Medulla oblongata (tissue), 1 donor: Measurements from ENCODE around the gene PPAN.

Source experiments
- DNase-seq: peaks from one replicate; pipeline ENCODE4 v3.0.0-alpha.2; 2015; ENCODE audit errors: extremely low spot score

Gene PPAN

DNA sequence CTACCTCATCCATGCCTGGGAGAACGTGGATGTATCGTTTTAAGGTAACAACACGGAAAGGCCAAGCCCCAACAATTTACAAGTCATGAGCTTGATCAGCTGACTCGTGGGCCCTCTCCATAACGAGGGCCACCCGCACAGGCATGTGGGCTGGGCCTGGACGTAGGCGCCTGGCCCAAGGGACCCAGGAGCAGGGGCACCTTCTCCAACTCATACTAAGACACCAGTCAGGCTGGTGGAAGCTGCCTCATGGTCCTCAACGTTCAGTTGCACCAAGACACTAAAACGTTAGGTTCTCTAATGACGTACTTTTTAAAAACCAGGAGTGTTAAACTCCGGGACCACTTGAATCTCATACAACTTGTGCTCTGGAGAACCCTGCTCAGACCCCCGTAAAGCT lies 35.3 kb downstream of the PPAN start:
- no peak for DNase-seq

DNA sequence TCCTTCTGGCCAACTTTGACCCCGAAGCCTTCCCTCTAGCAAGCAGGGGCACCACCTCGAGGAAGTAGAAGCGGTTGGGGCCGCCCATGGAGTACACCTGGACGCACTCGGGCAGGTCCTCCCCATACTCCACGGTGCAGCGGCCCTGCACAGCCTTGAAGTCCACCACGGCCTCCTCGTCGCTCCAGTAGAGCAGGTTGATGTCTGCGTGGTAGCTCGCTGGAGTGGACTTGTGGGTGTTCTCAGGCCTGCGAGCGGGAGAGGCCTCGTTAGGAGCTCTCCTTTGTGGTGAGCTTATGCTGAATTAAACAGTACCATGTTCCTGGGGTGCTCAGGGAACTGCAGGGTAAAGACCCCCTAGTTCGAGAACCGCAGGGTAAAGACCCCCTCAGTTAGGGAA lies 35.8 kb downstream of the PPAN start:
- no peak for DNase-seq

DNA sequence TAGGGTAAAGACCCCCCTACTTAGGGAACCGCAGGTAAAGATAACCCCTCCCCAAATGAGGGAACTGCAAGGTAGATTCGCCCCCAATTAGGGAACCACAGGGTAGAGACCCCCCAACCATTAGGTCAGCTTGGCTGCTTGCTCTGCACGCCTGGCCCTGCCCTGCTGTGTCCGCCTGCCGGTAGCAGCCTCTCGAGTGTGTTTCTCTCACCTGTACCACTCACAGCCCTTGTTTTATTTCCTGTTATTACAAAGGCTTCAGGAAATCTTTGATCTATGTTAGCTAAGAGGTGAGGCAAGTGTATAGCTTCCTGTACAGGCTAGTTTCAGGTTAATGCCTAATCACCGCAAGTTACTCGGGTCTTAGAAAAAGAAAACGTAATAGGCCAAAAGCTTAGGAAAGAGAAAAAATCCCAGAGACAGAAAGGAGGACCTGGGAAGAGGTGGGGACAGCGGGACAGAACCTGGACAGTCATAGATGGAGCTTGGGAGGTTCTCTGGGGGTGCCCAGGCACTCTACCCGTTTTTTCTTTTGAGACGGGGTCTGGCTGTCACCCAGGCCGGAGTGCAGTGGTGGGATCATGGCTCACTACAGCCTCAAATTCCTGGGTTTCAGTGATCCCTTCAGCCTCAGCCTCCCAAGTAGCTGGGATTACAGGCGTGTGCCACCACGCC lies 36.7 kb downstream of the PPAN start:
- DNase-seq = no peak

DNA sequence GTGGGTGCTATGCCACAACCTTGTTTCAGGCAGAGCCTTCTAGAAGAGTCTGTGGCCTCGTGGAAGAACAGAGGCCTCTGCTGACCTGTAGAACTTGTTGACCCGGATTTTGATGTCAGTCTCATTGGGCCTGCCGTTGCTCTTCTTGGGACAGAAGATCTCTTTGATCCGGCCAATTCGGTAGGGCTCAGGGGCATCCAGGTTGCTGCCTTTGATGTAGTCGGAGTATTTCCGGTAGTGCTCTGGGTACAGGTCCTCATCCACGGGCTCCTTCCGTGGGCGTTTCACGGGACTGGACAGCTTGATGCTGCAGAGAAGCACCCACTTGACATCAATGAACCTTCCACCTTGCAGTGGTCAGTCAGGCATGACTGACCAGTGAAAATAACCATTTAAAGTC lies 37.5 kb downstream of the PPAN start:
- DNase-seq = no peak

DNA sequence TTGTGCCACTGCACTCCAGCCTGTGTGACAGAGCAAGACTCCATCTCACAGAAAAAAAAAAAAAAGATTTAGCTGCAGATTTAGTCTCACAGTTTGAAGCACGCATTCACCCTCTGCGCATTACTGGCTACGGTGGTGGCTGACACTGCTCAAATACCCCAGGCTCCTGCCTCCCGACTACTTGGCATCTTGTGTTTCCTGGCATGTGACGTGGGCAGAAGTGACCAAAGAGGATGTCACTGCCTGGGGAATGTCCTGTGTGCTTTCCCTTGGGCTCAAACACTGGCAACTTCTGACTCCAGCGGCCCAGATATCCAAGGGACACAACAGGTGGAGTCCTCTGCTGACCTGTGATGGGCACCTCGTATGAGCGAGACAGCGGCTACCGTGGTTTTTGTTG lies 38.2 kb downstream of the PPAN start:
- DNase-seq = no peak

DNA sequence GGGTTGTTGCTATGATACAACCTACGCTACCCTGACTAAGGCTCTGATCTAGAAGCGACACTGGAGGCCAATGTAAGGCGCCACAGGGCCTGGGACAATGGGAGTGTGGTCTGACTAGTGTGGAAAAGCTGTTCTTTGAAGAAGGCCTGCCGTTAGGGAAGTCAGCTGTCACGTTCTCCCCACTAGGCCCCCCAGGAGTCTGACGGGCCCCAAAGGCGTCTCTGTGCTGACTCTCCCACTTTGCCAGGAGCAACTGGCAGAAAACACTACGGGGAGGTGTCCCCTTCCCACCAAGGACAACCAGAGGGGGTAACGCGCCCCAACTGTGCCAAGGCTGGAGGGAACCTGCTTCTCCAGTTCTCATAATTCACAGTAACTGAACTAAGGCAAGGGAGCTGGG lies 38.9 kb downstream of the PPAN start:
- no peak for DNase-seq

DNA sequence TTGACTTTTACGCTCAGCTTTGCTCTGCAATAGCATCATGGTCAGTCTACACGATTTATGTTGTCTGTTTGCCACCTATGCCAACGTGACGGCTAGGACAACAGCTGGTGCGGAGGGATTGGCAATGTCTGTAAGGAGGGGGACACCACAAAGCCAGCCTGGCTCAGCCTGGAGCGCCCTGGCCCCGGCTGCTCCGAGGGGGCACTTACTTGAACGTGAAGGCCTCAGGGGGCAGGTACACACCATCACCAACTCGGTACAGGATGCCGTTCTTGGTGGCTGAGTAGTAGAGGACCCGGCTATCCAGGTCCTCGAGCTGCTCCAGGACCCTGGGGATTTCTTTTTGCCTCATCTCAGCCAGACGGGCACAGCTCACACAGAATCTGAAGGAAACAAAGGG lies 40.0 kb downstream of the PPAN start:
- DNase-seq = no peak

DNA sequence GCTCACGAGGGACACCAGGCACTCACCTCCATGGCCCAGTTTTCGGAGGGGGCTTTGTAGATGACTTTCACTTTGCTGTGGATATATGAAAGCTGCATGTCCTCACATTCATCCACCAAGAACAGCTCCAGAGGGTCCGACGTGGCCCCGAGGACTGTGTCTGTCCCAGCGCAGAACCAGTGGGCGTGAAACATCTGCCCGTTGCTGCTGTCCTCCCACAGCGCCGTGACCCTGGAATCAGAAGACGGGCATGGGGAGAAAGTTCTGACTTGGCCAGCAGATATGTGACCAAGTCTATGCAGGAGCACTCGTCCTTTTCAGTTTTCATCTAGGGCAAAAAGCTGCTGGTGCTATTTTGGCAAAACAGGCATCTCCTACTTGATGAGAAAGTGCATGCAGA lies 43.3 kb downstream of the PPAN start:
- DNase-seq = no peak

DNA sequence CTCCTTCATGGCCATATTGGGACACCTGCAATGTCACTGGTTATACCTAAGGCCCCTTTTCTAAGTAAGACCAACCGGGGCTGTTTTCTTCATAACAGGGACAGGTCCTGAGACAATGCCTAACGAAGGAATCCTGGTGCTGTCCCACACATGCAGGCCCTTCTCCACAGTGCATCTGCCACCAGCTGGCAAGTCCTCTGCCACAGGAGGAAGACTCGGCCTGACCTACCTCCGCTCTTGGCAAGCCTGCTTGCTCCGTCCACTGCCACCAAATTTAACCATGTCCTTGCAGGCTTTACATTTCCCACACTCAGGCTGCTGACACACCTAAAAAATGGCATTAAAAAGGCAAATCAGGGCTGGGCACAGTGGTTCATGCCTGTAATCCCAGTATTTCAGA lies 45.4 kb downstream of the PPAN start:
- DNase-seq = no peak

DNA sequence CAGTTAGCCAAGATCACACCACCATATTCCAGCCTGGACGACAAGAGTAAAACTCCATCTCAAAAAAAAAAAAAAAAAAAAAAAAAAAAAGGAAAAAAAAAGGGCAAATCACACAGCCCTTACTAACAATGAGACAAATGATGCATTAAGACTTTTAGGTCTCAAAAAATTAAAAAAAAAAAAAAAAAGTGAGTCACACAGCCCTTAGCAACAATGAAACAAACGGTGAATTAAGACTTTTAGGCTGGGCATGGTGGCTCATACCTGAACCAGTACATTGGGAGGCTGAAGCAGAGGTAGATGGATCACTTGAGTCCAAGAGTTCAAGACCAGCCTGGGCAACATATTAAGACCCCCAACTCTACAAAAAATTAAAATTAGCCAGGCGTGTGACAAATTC lies 45.9 kb downstream of the PPAN start:
- DNase-seq = no peak

DNA sequence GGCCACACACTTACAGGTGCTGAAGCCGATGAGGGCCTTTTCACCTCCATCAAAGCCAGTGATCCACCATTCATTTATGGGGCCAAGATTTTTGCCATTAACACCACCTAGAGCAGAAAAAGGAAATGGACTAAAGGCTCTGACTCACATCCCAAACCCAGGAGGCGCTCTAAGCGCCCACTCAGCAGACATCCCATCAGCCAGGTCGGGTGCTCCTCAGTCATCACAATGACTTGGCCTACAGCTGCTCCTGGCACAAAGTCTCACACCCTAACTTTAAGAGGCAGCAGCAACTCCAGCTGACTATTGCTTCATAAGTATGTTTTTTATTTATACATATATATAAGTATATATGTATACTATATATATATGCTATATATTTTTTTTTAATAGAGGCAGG lies 49.7 kb downstream of the PPAN start:
- no peak for DNase-seq

DNA sequence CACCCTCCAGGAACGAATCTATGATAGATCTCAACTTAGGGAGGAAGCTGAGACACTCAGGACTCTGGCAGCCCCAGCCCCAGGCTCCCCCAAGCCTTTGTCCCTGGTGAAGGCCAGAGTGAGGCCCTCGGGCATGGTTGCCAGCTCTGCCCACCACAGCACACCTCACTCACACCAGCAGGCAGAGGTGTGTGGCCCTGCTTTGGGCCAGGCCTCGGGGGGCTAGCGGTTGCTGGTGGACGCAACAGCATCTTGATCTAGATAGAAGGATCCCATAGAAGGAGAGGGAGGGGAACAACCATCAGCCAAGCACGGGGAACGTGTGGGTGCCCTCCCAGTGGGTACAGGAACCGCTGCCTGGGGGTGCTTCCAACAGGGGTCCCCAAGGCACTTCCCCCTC lies 51.9 kb downstream of the PPAN start:
- no peak for DNase-seq

DNA sequence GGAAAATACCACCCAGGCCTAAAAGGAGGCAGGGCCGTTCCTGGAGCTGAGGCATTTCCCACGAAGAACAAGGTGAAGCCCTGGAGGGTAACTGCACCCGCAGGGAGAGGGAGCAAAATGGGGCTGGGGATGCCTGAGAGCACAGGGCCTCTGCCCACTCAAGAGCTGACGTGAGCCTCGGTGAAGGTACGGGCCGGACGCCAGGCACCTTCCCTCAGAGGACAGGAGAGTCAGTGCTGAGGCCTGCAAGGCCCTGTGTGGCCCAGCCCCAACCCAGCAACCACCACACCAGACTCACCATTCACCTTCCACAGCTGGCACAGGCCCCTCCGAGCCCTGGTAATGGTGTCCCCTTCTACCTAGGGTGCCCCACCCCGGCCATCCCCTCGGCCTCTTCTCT lies 52.3 kb downstream of the PPAN start:
- DNase-seq = no peak

DNA sequence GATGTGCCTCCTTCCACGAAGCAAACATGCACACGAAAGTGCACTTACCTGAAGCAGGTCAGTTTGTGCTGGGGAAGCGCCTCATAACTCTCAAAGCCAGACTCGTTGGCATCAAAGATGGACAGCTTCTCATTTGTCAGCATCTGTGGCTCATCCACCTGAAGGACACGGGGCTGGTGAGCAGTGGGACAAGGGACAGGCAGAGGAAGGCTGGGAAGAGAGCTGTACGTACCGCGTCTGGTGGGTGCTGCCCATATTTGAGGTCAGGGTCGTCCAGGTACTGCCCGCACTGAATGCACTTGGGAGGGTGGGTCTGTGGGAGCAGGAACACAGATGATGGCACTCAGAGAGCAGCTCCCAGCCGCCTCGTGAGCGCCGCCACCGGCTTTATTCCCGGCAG lies 53.4 kb downstream of the PPAN start:
- DNase-seq = no peak
